IPS-NIHi7 (cell line): ENCODE measurements around the gene ABL1.

ENCODE experiments used
- DNase-seq: peaks from one replicate; pipeline ENCODE4 v3.0.0; 2012; ENCODE audit warnings: mixed read lengths; ENCODE audit errors: extremely low spot score

The ABL1 gene

GRCh38 chr9:130918101-130918825 lies 83.2 kb downstream of the ABL1 start:
- no peak for DNase-seq

- no peak for DNase-seq
Observed at GRCh38 chr9:130918826-130919558, 83.9 kb downstream of the ABL1 start.

GRCh38 chr9:130919559-130920145 lies 84.6 kb downstream of the ABL1 start:
- no peak for DNase-seq

GRCh38 chr9:130920233-130920632 lies 85.2 kb downstream of the ABL1 start:
- no peak for DNase-seq

- DNase-seq, result no peak
Observed at GRCh38 chr9:130920762-130921299, 85.8 kb downstream of the ABL1 start.

- DNase-seq, result no peak
Observed at GRCh38 chr9:130921300-130921988, 86.4 kb downstream of the ABL1 start.

- DNase-seq, result no peak
Observed at GRCh38 chr9:130921989-130922892, 87.2 kb downstream of the ABL1 start.

- no peak for DNase-seq
Observed at GRCh38 chr9:130922893-130923610, 88.0 kb downstream of the ABL1 start.

- no peak for DNase-seq
Observed at GRCh38 chr9:130923611-130924447, 88.8 kb downstream of the ABL1 start.

GRCh38 chr9:130924448-130924788 lies 89.4 kb downstream of the ABL1 start:
- DNase-seq, result no peak

- no peak for DNase-seq
Observed at GRCh38 chr9:130925050-130925678, 90.1 kb downstream of the ABL1 start.

- DNase-seq, result no peak
Observed at GRCh38 chr9:130927338-130927737, 92.3 kb downstream of the ABL1 start.

GRCh38 chr9:130927995-130928900 lies 93.2 kb downstream of the ABL1 start:
- DNase-seq, result no peak

- DNase-seq, result no peak
Observed at GRCh38 chr9:130929571-130930038, 94.6 kb downstream of the ABL1 start.

- DNase-seq, result no peak
Observed at GRCh38 chr9:130930132-130930803, 95.2 kb downstream of the ABL1 start.

- DNase-seq, result no peak
Observed at GRCh38 chr9:130930804-130931349, 95.8 kb downstream of the ABL1 start.
